ENCODE results near the gene CHAF1A.

Gene CHAF1A

GRCh38 chr19:4405977-4406376 is 3.5 kb downstream of the CHAF1A start:
- no peak for DNase-seq (ENCODE audit: low spot score)

DNA sequence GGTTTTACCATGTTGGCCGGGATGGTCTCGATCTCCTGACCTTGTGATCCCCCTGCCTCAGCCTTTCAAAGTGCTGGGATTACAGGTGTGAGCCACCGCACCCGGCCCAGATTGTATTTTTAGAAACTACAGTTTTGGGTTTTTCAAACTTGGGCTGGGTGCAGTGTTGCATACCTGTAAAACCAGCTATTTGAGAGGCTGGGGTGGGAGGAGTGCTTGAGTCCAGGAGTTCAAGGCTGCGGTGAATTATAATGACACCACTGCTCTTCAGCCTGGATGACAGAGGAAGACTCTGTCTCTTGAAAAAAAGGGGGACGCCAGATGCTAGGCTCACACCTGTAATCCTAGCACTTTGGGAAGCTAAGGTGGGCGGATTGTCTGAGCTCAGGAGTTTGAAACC is 4.2 kb downstream of the CHAF1A start:
- no peak for DNase-seq (ENCODE audit: low spot score)

GRCh38 chr19:4409123-4409933 is 6.9 kb downstream of the CHAF1A start:
- no peak for DNase-seq (ENCODE audit: low spot score)

DNA sequence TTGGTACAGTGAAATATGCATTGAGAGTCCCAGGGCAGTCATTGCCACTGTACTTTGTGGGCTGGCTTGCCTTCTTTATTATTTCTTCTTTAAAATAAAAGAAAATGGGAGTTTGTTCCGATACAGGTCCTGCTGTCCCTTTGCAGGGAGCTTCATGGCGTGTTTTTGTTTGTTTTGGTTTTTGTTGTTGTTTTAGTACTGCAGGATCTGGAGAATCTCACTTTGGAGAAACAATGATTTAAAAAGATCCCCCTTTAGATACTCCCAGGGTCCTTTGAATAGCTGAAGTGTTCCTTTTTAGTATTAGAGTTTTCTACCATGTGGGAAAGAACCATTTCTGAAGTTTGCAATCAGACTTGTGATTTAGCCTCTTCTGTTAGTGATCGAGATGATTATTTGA is 11.1 kb downstream of the CHAF1A start:
- DNase-seq (ENCODE audit: low spot score), result no peak

- no peak for DNase-seq (ENCODE audit: low spot score)
Measured at GRCh38 chr19:4414144-4414799, 11.8 kb downstream of the CHAF1A start.

GRCh38 chr19:4414800-4415321 is 12.4 kb downstream of the CHAF1A start:
- DNase-seq (ENCODE audit: low spot score), result no peak

DNA sequence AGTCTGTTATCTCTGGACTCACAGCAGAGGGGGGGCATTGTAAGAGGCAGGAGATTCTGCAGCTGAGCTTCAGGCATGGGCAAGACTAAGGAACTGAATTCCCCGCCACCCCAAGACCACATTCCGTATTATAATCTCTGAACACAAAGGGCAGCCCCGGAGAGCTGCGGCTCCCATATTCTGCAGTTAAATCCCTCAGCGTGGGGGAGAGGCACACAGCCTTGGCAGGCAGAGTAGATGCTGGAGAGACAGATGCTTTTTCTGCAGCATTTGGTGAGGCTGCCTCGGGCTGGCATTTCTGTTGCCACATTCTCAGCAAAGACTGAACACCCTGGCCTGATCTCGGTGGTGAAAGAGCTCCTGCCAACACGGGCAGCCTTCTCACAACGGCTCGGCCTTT is 12.9 kb downstream of the CHAF1A start:
- no peak for DNase-seq (ENCODE audit: low spot score)

GRCh38 chr19:4416268-4416667 is 13.8 kb downstream of the CHAF1A start:
- DNase-seq (ENCODE audit: low spot score), result no peak

- DNase-seq (ENCODE audit: low spot score), result no peak
Measured at GRCh38 chr19:4423416-4424126, 21.1 kb downstream of the CHAF1A start.

GRCh38 chr19:4425537-4425936 is 23.1 kb downstream of the CHAF1A start:
- no peak for DNase-seq (ENCODE audit: low spot score)

DNA sequence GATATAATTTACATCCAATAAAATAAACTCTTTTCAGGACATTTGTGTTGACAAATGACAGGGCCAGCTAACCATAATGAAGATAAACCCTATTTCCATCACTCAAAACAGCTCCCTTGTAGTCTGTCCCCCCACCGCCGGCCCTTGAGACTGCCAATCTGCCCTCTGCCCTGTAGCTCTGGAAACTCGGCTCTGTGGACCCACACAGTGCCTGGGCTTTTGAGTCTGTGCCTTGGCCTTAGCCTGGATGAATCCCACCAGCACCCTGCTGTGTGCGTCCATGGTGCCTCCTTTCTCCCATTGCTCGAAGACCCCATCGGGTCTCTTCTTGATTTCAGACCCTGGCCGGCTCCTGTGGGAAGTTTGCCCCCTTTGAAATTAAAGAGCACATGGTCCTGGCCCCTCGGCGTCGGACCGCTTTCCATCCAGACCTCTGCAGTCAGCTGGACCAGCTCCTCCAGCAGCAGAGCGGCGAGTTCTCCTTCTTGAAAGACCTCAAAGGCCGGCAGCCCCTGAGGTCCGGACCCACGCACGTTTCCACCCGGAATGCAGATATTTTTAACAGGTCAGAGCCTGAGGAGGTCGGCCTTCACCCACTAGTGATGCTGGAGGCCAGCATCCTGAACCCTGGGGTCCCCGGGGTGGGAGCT is 26.0 kb downstream of the CHAF1A start:
- no peak for DNase-seq (ENCODE audit: low spot score)

GRCh38 chr19:4429256-4429655 is 26.8 kb downstream of the CHAF1A start:
- no peak for DNase-seq (ENCODE audit: low spot score)

- DNase-seq (ENCODE audit: low spot score), result no peak
Measured at GRCh38 chr19:4429771-4430171, 27.3 kb downstream of the CHAF1A start.

DNA sequence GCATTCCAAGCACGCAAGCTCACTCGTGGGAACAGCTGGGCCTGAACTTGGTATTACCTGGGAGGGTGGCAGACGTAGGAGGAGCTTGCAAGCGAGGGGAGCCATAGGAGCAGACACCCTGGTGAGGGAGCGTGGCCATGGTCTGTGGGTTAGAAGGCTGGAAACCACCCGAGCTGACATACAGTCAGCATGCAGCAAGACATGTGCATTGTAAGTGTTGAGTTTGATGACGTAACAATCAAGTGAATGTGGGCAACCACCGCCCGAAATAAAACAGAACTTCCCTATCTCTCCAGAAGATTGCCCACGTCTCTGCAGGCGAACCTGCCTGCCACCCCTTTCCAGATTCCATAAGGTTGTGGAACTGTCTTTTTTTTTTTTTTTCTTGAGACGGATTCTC is 28.3 kb downstream of the CHAF1A start:
- no peak for DNase-seq (ENCODE audit: low spot score)

DNA sequence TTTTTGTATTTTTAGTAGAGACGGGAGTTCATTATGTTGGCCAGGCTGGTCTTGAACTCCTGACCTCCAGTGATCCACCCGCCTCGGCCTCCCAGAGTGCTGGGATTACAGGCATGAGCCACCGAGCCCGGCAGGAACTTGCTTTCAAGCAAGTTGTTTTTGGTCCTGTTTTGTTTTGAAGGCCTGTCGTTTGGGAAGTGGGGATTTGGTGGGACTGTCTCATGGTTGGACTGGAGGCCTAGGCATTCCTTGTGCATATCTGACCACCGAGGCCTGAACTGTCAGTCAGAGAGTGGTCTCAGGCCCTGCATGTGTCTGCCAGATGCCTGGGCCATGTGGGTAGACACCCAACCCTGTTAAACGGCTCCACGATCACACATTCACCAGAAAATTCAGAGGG is 28.9 kb downstream of the CHAF1A start:
- no peak for DNase-seq (ENCODE audit: low spot score)

- DNase-seq (ENCODE audit: low spot score), result no peak
Measured at GRCh38 chr19:4431808-4432674, 29.6 kb downstream of the CHAF1A start.

- DNase-seq (ENCODE audit: low spot score), result no peak
Measured at GRCh38 chr19:4432918-4433506, 30.6 kb downstream of the CHAF1A start.

- no peak for DNase-seq (ENCODE audit: low spot score)
Measured at GRCh38 chr19:4434391-4434790, 32.0 kb downstream of the CHAF1A start.

GRCh38 chr19:4436231-4436630 is 33.8 kb downstream of the CHAF1A start:
- DNase-seq (ENCODE audit: low spot score), result no peak

- no peak for DNase-seq (ENCODE audit: low spot score)
Measured at GRCh38 chr19:4437103-4437502, 34.7 kb downstream of the CHAF1A start.

DNA sequence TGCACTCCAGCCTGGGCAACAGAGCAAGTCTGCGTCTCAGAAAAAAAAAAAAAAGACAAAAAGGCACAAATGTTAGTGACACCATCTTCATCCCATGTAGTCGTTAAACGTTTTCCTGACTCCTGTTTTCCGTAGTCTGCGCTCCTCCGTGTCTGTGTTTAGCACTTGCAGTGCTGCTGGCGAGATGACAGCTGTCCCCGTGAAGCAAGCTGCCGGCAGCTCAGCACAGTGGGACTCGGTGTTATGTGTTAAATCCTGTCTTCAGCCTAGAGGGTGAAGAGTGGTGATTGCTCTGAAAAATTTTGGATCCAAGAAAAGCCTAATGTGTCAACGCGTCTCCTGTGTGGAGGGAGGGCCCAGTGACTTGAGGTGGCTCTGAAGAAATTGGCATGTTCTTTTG is 36.8 kb downstream of the CHAF1A start:
- no peak for DNase-seq (ENCODE audit: low spot score)
